SIG-M5 treated with dmso at 0.1 percent for 504 hours (cell line): Measurements from ENCODE around the gene THAP10.

Experiments used
- DNase-seq: peaks from one replicate; lab custom pipeline; 2025; ENCODE audit not compliant: unreplicated experiment; lab: John Stamatoyannopoulos, UW

The THAP10 gene

GRCh38 chr15:70854666-70854976, 37.6 kb downstream of the THAP10 start:
- no peak for DNase-seq

- no peak for DNase-seq
Observed at GRCh38 chr15:70853973-70854665, 38.1 kb downstream of the THAP10 start, which contains the start of gene LARP6. Gene LARP6, minus strand, starts transcription at chr15:70854157. Its CDS starts 69 bp downstream, at chr15:70854088.

GRCh38 chr15:70853318-70853972, 38.8 kb downstream of the THAP10 start:
- no peak for DNase-seq

- DNase-seq, result no peak
Observed at GRCh38 chr15:70852501-70853317, 39.5 kb downstream of the THAP10 start.

GRCh38 chr15:70851889-70852288, 40.3 kb downstream of the THAP10 start:
- no peak for DNase-seq

GRCh38 chr15:70845602-70846360, 46.5 kb downstream of the THAP10 start:
- DNase-seq, result no peak

- DNase-seq, result no peak
Observed at GRCh38 chr15:70837476-70837875, 54.8 kb downstream of the THAP10 start.

GRCh38 chr15:70835841-70836240, 56.4 kb downstream of the THAP10 start:
- no peak for DNase-seq

- DNase-seq, result no peak
Observed at GRCh38 chr15:70835415-70835814, 56.8 kb downstream of the THAP10 start.

- no peak for DNase-seq
Observed at GRCh38 chr15:70834999-70835398, 57.2 kb downstream of the THAP10 start.

- peak; percentile 23 for DNase-seq
Observed at GRCh38 chr15:70833861-70834765, 58.1 kb downstream of the THAP10 start.

GRCh38 chr15:70833422-70833821, 58.8 kb downstream of the THAP10 start:
- DNase-seq, result no peak

GRCh38 chr15:70832176-70832575, 60.1 kb downstream of the THAP10 start:
- DNase-seq, result no peak
